Measurements from ENCODE around the gene CADM1. TPM values are rescaled to one million over a fixed set of nuclear protein-coding genes. Genes with fewer than 3 reads are reported as not detected.
"Not testable (repeated sequence)": the region's sequence is repeated elsewhere in the genome, so short reads cannot be mapped to it uniquely, and the experiment has no call there.

The CADM1 gene
- total RNA-seq, 2 experiments from 2014 or later = 0.52 to 0.80 TPM

DNA sequence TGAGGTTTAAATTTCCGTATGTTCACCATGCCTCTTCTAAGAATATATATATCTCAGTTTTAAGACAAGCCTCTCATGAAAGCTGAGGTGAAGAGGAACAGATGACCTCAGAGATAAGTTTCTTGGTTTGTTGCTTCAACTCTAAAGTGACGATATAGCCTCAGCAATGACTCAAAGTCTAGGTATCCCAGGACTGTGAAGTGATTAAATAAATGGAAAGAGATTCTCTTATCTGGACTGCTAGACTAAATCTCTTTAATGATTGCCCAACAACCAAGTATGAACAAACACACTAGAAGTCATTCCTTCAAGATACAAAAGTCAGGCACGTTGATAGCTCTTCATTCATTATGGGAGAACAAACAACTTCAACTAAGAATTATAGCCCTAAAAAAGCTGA, 15.3 kb downstream of the CADM1 start:
- CTCF ChIA-PET = no interaction called here
- POLR2A ChIA-PET = no interaction called here

DNA sequence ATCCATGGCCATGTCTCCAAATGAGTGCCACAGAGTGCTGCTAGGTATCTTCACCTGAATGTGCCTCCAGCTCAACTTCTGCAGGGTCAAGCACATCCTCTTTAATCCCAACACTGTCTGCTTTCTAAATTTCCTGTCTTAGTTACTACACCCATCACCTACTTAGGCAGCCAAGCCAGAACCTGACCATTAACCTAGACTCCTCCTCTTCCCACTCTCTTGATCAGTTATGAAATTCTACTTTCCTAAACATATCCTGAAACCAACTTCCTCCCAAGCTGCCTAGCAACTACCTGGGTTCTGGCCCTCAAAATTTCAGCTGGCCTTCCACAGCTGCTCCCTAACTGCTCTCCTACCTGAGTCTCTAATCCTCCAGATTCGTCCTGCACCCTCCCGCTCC, 22.7 kb downstream of the CADM1 start:
- ChIA-PET POLR2A (no interaction called here), CTCF (no interaction called here)

- POLR2A ChIA-PET = no interaction called here
- CTCF ChIA-PET = no interaction called here
These were observed 23.6 kb downstream of the CADM1 start for GRCh38 chr11:115480611-115481010.

DNA sequence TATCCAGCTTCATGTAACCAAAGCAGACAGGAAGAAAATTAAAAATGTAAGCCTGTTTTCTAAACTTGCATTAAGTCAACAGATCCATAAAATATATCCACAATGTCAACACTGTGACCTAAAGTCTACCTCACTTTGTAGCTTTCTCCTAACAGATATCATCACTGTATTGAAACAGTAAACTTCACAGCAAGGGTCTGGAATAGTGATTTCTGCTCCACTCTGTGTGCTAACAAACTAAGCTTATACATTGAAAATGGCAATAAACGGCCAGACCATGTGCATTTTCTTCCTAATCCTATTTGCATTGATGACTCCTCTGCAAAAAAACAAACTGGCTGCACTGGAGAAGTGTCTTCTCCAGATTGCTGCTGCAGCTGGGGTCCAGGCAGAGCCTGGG, 26.8 kb downstream of the CADM1 start:
- POLR2A ChIA-PET = no interaction called here
- CTCF ChIA-PET = no interaction called here

DNA sequence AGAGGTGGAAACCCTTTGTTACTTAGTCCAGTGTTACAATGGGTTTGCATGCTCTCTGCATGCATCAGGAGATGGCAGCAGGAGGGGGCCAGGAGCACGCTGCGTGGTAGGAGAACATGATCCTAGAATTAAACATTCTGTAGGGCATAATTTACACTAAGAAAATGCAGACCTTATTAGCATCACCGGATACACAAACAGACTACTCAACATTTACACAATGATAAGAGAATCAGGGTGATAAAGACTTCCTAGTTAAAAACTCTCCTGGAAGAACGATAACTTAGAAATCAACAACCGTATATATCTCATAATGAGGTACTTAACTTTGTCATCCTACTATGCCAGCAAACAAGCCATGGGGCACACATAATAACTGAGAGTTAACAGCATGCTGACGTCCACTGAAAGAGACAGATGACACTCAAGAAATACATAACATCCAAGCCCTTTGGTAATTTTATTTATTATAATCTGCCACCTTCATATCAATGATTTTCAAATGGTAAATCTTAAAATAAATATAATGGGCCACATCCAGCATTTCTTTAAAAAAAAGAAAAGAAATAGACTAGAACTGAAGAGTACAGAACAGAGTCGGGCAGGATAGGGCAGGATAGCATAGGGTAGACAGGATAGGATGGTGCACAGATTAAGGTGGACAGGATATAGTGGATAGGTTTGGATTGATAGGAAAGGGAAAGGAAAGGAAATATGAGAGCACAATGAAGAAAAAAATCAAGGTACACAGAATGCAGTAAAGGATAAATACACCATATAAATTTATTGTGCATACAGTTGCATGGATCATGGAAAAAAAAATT, 27.5 kb downstream of the CADM1 start:
- ChIA-PET POLR2A (no interaction called here), CTCF (no interaction called here)

GRCh38 chr11:115475564-115475963, 28.7 kb downstream of the CADM1 start:
- POLR2A ChIA-PET = no interaction called here
- CTCF ChIA-PET = no interaction called here

DNA sequence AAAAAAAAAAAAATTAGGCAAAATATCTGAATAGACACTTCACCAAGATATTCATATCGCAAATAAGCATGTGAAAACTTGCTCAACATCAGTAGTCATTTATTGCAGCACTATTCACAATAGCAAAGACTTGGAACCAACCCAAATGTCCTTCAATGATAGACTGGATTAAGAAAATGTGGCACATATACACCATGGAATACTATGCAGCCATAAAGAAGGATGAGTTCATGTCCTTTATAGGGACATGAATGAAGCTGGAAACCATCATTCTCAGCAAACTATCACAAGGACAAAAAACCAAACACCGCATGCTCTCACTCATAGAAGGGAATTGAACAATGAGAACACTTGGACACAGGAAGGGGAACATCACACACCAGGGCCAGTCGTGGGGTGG, 29.9 kb downstream of the CADM1 start:
- CTCF ChIA-PET, POLR2A ChIA-PET: not testable (repeated sequence)

- CTCF ChIA-PET = no interaction called here
- POLR2A ChIA-PET = no interaction called here
These were observed 31.0 kb downstream of the CADM1 start for GRCh38 chr11:115473167-115473566.

GRCh38 chr11:115471367-115471766, 32.8 kb downstream of the CADM1 start:
- POLR2A ChIA-PET = no interaction called here
- CTCF ChIA-PET = no interaction called here

- POLR2A ChIA-PET = no interaction called here
- CTCF ChIA-PET = no interaction called here
These were observed 33.3 kb downstream of the CADM1 start for GRCh38 chr11:115470928-115471327.

- ChIA-PET CTCF (interaction anchor here (0.6 kb wide), 1 partner anchor 732 kb away, joined by 3 read pairs; no protein-coding TSS in a partner anchor), POLR2A (no interaction called here)
These were observed 34.9 kb downstream of the CADM1 start for GRCh38 chr11:115469361-115469760.

DNA sequence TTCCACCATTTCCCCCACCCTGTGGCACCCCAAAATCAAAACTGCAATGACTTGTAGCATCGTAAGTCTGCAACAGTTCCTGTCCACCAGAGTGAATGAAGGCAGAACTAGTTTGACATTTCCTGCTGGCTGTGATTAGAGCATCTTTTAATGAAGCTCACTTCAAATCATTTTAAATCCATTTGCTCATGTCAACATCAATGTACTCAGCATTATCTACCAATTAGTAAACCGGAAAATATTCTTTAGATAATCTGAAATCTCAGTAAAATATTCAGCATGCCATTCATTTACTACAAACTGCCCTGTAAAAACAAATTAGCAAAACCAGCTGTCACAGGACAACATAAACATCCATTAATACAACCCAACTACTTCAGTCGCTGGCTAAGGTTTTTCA, 38.1 kb downstream of the CADM1 start:
- ChIA-PET CTCF (no interaction called here), POLR2A (no interaction called here)

- POLR2A ChIA-PET = no interaction called here
- CTCF ChIA-PET = interaction anchor here (1.2 kb wide), 1 partner anchor 38 kb away, joined by 4 read pairs; no protein-coding TSS in a partner anchor
These were observed 39.9 kb downstream of the CADM1 start for GRCh38 chr11:115464269-115464668.

DNA sequence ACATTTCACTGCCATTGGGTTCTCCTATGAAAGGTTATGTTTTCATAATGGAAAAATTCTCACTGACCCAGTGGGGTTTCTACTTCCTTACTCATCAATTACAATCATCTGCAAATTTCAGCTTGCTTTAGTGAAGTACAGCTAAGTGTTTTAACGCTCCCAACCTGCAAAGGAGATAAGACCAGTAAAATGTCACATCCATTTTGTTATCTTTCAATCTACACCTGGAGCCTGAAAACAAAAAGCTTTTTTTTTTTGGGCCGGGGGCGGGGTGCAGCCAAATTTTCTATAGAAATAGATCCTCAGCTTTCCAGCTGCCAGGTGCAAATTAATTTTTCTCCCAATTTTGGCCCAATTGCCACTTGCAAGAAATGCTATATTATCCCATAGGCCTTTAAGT, 40.6 kb downstream of the CADM1 start:
- CTCF ChIA-PET = interaction anchor here (1.2 kb wide), 1 partner anchor 39 kb away, joined by 4 read pairs; no protein-coding TSS in a partner anchor

GRCh38 chr11:115462757-115463156, 41.5 kb downstream of the CADM1 start:
- POLR2A ChIA-PET = no interaction called here
- CTCF ChIA-PET = no interaction called here

More for the DNA sequence above, 40.6 kb downstream of the CADM1 start:
- POLR2A ChIA-PET = no interaction called here

GRCh38 chr11:115462004-115462541, 42.1 kb downstream of the CADM1 start:
- ChIA-PET CTCF (no interaction called here), POLR2A (no interaction called here)

GRCh38 chr11:115460512-115460911, 43.7 kb downstream of the CADM1 start:
- CTCF ChIA-PET = no interaction called here
- POLR2A ChIA-PET = no interaction called here

GRCh38 chr11:115459563-115459962, 44.7 kb downstream of the CADM1 start:
- POLR2A ChIA-PET = no interaction called here
- CTCF ChIA-PET = no interaction called here

GRCh38 chr11:115458877-115459276, 45.3 kb downstream of the CADM1 start:
- ChIA-PET POLR2A (no interaction called here), CTCF (no interaction called here)

GRCh38 chr11:115456019-115456418, 48.2 kb downstream of the CADM1 start:
- ChIA-PET CTCF (no interaction called here), POLR2A (no interaction called here)

GRCh38 chr11:115455613-115456012, 48.6 kb downstream of the CADM1 start:
- POLR2A ChIA-PET = no interaction called here
- CTCF ChIA-PET = no interaction called here

GRCh38 chr11:115454525-115454924, 49.7 kb downstream of the CADM1 start:
- ChIA-PET POLR2A (no interaction called here), CTCF (no interaction called here)

All from activated CD8-positive, alpha-beta memory T cell treated with anti-CD3 and anti-CD28 coated beads for 36 hours (primary cell).